Mesendoderm (in vitro differentiated cells): ENCODE measurements around the gene SMARCAD1. TPM values are rescaled to one million over a fixed set of nuclear protein-coding genes. Genes with fewer than 3 reads are reported as not detected.

Experiments
- DNase-seq: peaks from one replicate; pipeline ENCODE4 v3.0.0; 2013
- H2AK5ac ChIP-seq: 2 replicates; pipeline ENCODE4 v1.6.1; 2013; ENCODE audit warnings: low read length, inconsistent platforms
- H2BK120ac ChIP-seq: 2 replicates; pipeline ENCODE4 v1.6.1; 2013; ENCODE audit warnings: low read depth, mild to moderate bottlenecking, low read length, moderate library complexity, mixed read lengths
- H2BK15ac ChIP-seq: replicated peaks from 2 replicates; pipeline ENCODE4 v1.6.1; 2013; ENCODE audit warnings: low read depth, mild to moderate bottlenecking, moderate library complexity
- H2BK5ac ChIP-seq: 2 replicates; pipeline ENCODE4 v1.6.1; 2013; ENCODE audit warnings: low read length, inconsistent platforms
- H3K18ac ChIP-seq: 2 replicates; pipeline ENCODE4 v1.6.1; 2013; ENCODE audit warnings: mild to moderate bottlenecking, low read length, mixed read lengths
- H3K23ac ChIP-seq: one replicate; pipeline ENCODE4 v1.6.1; 2013; ENCODE audit warnings: low read length
- H3K27ac ChIP-seq: 2 replicates; pipeline ENCODE4 v1.5.1; 2013; ENCODE audit warnings: low read depth, mild to moderate bottlenecking, inconsistent platforms, low read length, moderate library complexity
- H3K27me3 ChIP-seq: 2 replicates; pipeline ENCODE4 v1.6.1; 2013; ENCODE audit warnings: low read length, control low read depth, mild to moderate bottlenecking, inconsistent platforms; ENCODE audit not compliant: insufficient read depth, poor library complexity
- H3K36me3 ChIP-seq: 2 replicates; pipeline ENCODE4 v1.6.1; 2013; ENCODE audit warnings: low read length, inconsistent platforms; ENCODE audit not compliant: control insufficient read depth, insufficient read depth
- H3K4ac ChIP-seq: one replicate; pipeline ENCODE4 v1.6.1; 2013; ENCODE audit warnings: low read depth, mild to moderate bottlenecking, low read length, moderate library complexity
- H3K4me1 ChIP-seq: 2 replicates; pipeline ENCODE4 v1.6.1; 2013; ENCODE audit warnings: low read depth, low read length, inconsistent platforms; ENCODE audit not compliant: control insufficient read depth
- H3K4me2 ChIP-seq: 2 replicates; pipeline ENCODE4 v1.6.1; 2013; ENCODE audit warnings: low read length
- H3K4me3 ChIP-seq: 2 replicates; pipeline ENCODE4 v1.5.1; 2013; ENCODE audit warnings: mild to moderate bottlenecking, low read length
- H3K56ac ChIP-seq: one replicate; pipeline ENCODE4 v1.6.1; 2013; ENCODE audit warnings: low read length
- H3K79me1 ChIP-seq: 2 replicates; pipeline ENCODE4 v1.6.1; 2013; ENCODE audit warnings: low read length, inconsistent platforms
- H3K79me2 ChIP-seq: 2 replicates; pipeline ENCODE4 v1.6.1; 2013; ENCODE audit warnings: mild to moderate bottlenecking, low read length; ENCODE audit not compliant: control insufficient read depth, insufficient read depth
- H3K9ac ChIP-seq: 2 replicates; pipeline ENCODE4 v1.6.1; 2013; ENCODE audit warnings: low read length, inconsistent platforms
- H4K5ac ChIP-seq: one replicate; pipeline ENCODE4 v1.6.1; 2013; ENCODE audit warnings: low read length
- H4K8ac ChIP-seq: one replicate; pipeline ENCODE4 v1.6.1; 2013; ENCODE audit warnings: low read depth, mild to moderate bottlenecking, control low read depth, low read length, moderate library complexity
- WGBS: extraction: QIAGEN DNeasy Blood & Tissue Kit; methylation state at CpG from one replicate; pipeline ENCODE4 v1.1.7; 2013; ENCODE audit warnings: low lambda C conversion rate, missing lambda C conversion rate; ENCODE audit not compliant: insufficient coverage; ENCODE audit errors: extremely low coverage; 5-methylcytosine and 5-hydroxymethylcytosine counted together
- polyA plus RNA-seq, 2 experiments: library from polyadenylated mRNA; stranded (reverse); fragments of 200-250 nt; gene quantifications; one replicate each; pipeline ENCODE4 v1.2.3, GENCODE V29; 2013

The SMARCAD1 gene
- polyA plus RNA-seq (2013, experiment 1 of 2): 53.3 TPM
- 52.3 TPM for polyA plus RNA-seq (2013, experiment 2 of 2)

GRCh38 chr4:94207469-94208224 lies at the start of gene SMARCAD1:
Gene SMARCAD1, plus strand, starts transcription at chr4:94207865. Its CDS starts 530 bp downstream, at chr4:94208395.
- Histone ChIP-seq H3K79me2 (peaks cover 17% of the 10 kb centered on the region), H4K8ac (peak within 1 kb of the TSS; percentile 99), H2BK120ac (no peak within 1 kb of the TSS), H3K56ac (peak within 1 kb of the TSS; percentile 99), H3K18ac (peak within 1 kb of the TSS; percentile 22), H3K9ac (peak within 1 kb of the TSS; percentile 98), H2AK5ac (peak within 1 kb of the TSS; percentile 45), H4K5ac (peak within 1 kb of the TSS; percentile 91), H3K27me3 (no peaks in the 10 kb centered on the region), H3K4ac (peak within 1 kb of the TSS; percentile 81), H3K4me3 (peak within 1 kb of the TSS; percentile 95), H2BK5ac (peak within 1 kb of the TSS; percentile 88), H3K4me1 (peaks cover 5% of the 10 kb centered on the region), H3K23ac (no peak within 1 kb of the TSS), H3K36me3 (peaks cover under 1% of the 10 kb centered on the region), H3K4me2 (peak within 1 kb of the TSS; percentile 91), H3K27ac (peak within 1 kb of the TSS; percentile 97), H3K79me1 (peaks cover 6% of the 10 kb centered on the region), H2BK15ac (no peak within 1 kb of the TSS)
- DNase-seq: peak; percentile 98
- no CpG with 5 or more reads among the region's 57 CpGs for WGBS

- Histone ChIP-seq H3K4me1 (no peaks in the 10 kb centered on the region), H3K4ac (no peak overlapping the region), H2BK5ac (no peak overlapping the region), H4K8ac (no peak overlapping the region), H3K79me2 (no peaks in the 10 kb centered on the region), H3K79me1 (no peaks in the 10 kb centered on the region), H3K27ac (no peak overlapping the region), H2BK120ac (no peak overlapping the region), H2AK5ac (no peak overlapping the region), H2BK15ac (no peak overlapping the region), H3K4me2 (no peak overlapping the region), H3K4me3 (no peak overlapping the region), H3K18ac (no peak overlapping the region), H3K9ac (no peak overlapping the region), H3K36me3 (no peaks in the 10 kb centered on the region), H3K56ac (no peak overlapping the region), H3K27me3 (no peaks in the 10 kb centered on the region), H4K5ac (no peak overlapping the region), H3K23ac (no peak overlapping the region)
- peak; percentile 57 for DNase-seq
- WGBS: no CpG with 5 or more reads among the region's 3 CpGs
These were observed 48.8 kb upstream of the SMARCAD1 start for GRCh38 chr4:94158883-94159282.

GRCh38 chr4:94159790-94160189 lies 47.9 kb upstream of the SMARCAD1 start:
- Histone ChIP-seq H2BK120ac (no peak overlapping the region), H3K9ac (no peak overlapping the region), H3K4me3 (no peak overlapping the region), H3K23ac (no peak overlapping the region), H3K4me1 (no peaks in the 10 kb centered on the region), H4K5ac (no peak overlapping the region), H3K79me2 (no peaks in the 10 kb centered on the region), H3K4me2 (no peak overlapping the region), H3K4ac (no peak overlapping the region), H3K18ac (no peak overlapping the region), H4K8ac (no peak overlapping the region), H3K27me3 (no peaks in the 10 kb centered on the region), H2BK15ac (no peak overlapping the region), H3K27ac (no peak overlapping the region), H3K56ac (no peak overlapping the region), H3K36me3 (no peaks in the 10 kb centered on the region), H3K79me1 (no peaks in the 10 kb centered on the region), H2BK5ac (no peak overlapping the region), H2AK5ac (no peak overlapping the region)
- no CpG with 5 or more reads among the region's 1 CpG for WGBS
- no peak for DNase-seq

GRCh38 chr4:94160774-94161173 lies 46.9 kb upstream of the SMARCAD1 start:
- H3K9ac ChIP-seq: no peak overlapping the region
- H3K4me2 ChIP-seq: no peak overlapping the region
- H3K27me3 ChIP-seq: no peaks in the 10 kb centered on the region
- no peak overlapping the region for H3K4ac ChIP-seq
- H3K79me1 ChIP-seq: no peaks in the 10 kb centered on the region
- H3K18ac ChIP-seq: no peak overlapping the region
- no peak overlapping the region for H4K5ac ChIP-seq
- H3K4me3 ChIP-seq: no peak overlapping the region
- no peaks in the 10 kb centered on the region for H3K79me2 ChIP-seq
- no peak overlapping the region for H2BK15ac ChIP-seq
- no peak overlapping the region for H2AK5ac ChIP-seq
- H4K8ac ChIP-seq: no peak overlapping the region
- DNase-seq: no peak
- no peak overlapping the region for H2BK5ac ChIP-seq
- no peak overlapping the region for H2BK120ac ChIP-seq
- H3K27ac ChIP-seq: no peak overlapping the region
- no peak overlapping the region for H3K56ac ChIP-seq
- H3K36me3 ChIP-seq: no peaks in the 10 kb centered on the region
- WGBS: no CpG with 5 or more reads among the region's 4 CpGs
- no peak overlapping the region for H3K23ac ChIP-seq
- no peaks in the 10 kb centered on the region for H3K4me1 ChIP-seq

GRCh38 chr4:94165256-94165655 lies 42.4 kb upstream of the SMARCAD1 start:
- no peak overlapping the region for H3K4ac ChIP-seq
- H4K5ac ChIP-seq: no peak overlapping the region
- DNase-seq: peak; percentile 80
- H2BK5ac ChIP-seq: no peak overlapping the region
- no peaks in the 10 kb centered on the region for H3K27me3 ChIP-seq
- no CpG with 5 or more reads among the region's 3 CpGs for WGBS
- H4K8ac ChIP-seq: peak overlapping the region; percentile 65
- no peak overlapping the region for H3K4me2 ChIP-seq
- H2BK120ac ChIP-seq: no peak overlapping the region
- no peaks in the 10 kb centered on the region for H3K79me1 ChIP-seq
- no peaks in the 10 kb centered on the region for H3K79me2 ChIP-seq
- H3K4me1 ChIP-seq: peaks cover 2% of the 10 kb centered on the region
- no peak overlapping the region for H2BK15ac ChIP-seq
- no peaks in the 10 kb centered on the region for H3K36me3 ChIP-seq
- H3K23ac ChIP-seq: no peak overlapping the region
- no peak overlapping the region for H2AK5ac ChIP-seq
- no peak overlapping the region for H3K27ac ChIP-seq
- H3K18ac ChIP-seq: no peak overlapping the region
- H3K4me3 ChIP-seq: no peak overlapping the region
- no peak overlapping the region for H3K56ac ChIP-seq
- no peak overlapping the region for H3K9ac ChIP-seq
